AG04449 (cell line): Measurements from ENCODE around the gene ORM2.
"Not testable (repeated sequence)": the region's sequence is repeated elsewhere in the genome, so short reads cannot be mapped to it uniquely, and the experiment has no call there.

Experiments
- CTCF ChIA-PET: fragments of 350-600 bp; formaldehyde crosslinking; extraction: SDS; loops from one replicate; lab custom pipeline; 2021; ENCODE audit warnings: antibody characterized with exemption; lab: Yijun Ruan, JAX
- POLR2A ChIA-PET: fragments of 400-600, 350-600 bp; formaldehyde crosslinking; extraction: SDS; loops from one replicate; lab custom pipeline; 2020; ENCODE audit warnings: antibody characterized with exemption, inconsistent platforms; lab: Yijun Ruan, JAX
- DNase-seq: peaks from one replicate; pipeline ENCODE4 v3.0.0-alpha.2; 2010; ENCODE audit warnings: low read depth, low spot score
- H3K4me3 ChIP-seq: 2 replicates; pipeline ENCODE4 v1.5.1; 2011; ENCODE audit warnings: low read depth, mild to moderate bottlenecking, control low read depth, low read length
- TF ChIP-seq, protein P1 (sequence below): IDR thresholded peaks from one replicate; pipeline ENCODE4 v1.5.1; 2011; ENCODE audit warnings: mild to moderate bottlenecking, moderate library complexity, low read length, control low read depth, inconsistent platforms; ENCODE audit not compliant: insufficient read depth; ENCODE audit errors: missing control alignments

The ORM2 gene

DNA sequence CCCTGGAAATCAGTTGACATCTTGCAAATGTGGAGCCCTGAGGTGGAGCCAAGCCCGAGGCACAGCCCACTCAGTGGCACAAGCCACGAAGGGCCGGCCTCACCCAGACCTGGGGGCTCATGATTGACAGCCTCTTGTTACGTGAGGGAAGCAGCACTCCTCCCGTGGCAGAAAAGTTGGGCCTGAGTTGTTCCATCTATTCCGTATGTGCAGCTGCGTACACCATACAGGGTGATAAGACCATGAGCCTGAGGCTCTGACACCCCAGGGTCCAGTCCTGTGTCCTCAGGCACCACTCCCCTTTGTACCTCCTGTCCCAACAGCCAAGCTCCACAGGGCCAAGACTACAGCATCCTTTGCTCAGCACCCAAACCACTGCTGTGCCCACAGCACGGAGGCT, 1.9 kb upstream of the ORM2 start:
- CTCF ChIA-PET: no interaction called here
- DNase-seq: no peak
- no peak overlapping the region for H3K4me3 ChIP-seq
- TF ChIP-seq, protein P1, sequence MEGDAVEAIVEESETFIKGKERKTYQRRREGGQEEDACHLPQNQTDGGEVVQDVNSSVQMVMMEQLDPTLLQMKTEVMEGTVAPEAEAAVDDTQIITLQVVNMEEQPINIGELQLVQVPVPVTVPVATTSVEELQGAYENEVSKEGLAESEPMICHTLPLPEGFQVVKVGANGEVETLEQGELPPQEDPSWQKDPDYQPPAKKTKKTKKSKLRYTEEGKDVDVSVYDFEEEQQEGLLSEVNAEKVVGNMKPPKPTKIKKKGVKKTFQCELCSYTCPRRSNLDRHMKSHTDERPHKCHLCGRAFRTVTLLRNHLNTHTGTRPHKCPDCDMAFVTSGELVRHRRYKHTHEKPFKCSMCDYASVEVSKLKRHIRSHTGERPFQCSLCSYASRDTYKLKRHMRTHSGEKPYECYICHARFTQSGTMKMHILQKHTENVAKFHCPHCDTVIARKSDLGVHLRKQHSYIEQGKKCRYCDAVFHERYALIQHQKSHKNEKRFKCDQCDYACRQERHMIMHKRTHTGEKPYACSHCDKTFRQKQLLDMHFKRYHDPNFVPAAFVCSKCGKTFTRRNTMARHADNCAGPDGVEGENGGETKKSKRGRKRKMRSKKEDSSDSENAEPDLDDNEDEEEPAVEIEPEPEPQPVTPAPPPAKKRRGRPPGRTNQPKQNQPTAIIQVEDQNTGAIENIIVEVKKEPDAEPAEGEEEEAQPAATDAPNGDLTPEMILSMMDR: no peak
- POLR2A ChIA-PET: interaction anchor here (0.5 kb wide), 1 partner anchor 50 kb away, joined by 4 read pairs; no protein-coding TSS in a partner anchor

DNA sequence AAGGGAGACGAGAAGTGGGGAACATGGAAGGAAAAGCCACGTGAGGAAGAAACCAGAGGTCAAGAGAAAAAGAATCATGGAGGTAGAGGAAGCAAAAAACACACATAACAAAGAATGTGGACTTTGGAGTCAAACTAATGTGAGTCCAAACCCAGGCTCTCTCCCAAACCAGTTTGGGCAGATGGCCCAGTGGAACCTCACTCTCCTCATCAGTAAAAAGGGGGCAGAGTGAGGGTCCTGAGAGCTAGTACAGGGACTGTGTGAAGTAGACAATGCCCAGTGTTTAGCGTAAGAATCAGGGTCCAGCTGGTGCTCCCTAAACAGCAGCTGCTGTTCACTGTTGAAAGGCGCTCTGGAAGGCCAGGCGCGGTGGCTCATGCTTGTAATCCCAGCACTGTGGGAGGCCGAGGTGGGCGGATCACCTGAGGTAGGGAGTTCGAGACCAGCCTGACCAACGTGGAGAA, 1.3 kb upstream of the ORM2 start:
- POLR2A ChIA-PET: interaction anchor here (0.5 kb wide), 1 partner anchor 51 kb away, joined by 4 read pairs; no protein-coding TSS in a partner anchor
- CTCF ChIA-PET, DNase-seq, H3K4me3 ChIP-seq: not testable (repeated sequence)

DNA sequence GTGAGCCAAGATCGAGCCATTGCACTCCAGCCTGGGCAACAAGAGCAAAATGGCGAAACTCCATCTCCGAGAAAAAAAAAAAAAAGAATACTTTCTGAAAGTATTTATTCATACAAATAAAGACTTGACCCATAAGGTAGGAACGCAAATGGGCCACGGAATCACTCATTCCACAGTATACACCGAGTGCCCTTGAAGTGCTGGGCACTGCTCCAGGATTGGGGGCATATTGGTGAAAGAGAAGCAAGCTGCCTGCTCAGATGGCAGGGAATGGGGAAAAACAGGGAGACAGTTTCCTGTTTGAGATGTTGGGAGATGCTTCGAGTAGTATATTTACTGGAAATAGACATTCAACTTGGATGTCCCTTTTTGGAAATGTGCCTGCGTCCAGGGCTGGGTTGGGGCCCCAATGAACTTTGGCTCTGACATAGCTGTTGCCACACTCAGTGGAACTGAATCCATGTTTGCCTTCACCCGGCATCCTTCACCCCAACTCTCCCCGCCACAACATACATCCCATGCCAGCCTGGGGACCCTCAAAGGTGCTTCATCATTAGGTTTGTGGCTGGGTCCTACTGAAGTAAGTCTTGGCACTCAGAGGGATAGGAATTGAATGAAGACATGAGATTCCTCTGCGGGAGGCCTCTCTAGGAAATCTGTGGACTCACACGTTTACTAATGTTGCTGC, 588 bp upstream of the ORM2 start:
- H3K4me3 ChIP-seq, DNase-seq, POLR2A ChIA-PET, CTCF ChIA-PET: not testable (repeated sequence)

DNA sequence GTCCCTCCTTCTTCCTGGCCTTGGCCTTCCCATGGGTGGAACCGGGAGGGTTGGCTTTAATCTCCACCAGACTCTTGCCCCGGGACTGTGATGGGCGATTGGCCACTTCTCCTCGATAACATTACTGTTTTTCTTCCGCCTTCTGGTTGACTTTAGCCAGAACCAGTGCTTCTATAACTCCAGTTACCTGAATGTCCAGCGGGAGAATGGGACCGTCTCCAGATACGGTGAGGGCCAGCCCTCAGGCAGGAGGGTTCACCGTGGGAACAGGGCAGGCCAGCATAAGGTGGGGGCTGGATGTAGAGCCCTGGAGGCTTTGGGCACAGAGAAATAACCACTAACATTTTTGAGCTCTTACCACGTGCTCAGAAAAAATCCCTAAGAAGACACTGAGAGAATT, 967 bp downstream of the ORM2 start:
- POLR2A ChIA-PET: no interaction called here

DNA sequence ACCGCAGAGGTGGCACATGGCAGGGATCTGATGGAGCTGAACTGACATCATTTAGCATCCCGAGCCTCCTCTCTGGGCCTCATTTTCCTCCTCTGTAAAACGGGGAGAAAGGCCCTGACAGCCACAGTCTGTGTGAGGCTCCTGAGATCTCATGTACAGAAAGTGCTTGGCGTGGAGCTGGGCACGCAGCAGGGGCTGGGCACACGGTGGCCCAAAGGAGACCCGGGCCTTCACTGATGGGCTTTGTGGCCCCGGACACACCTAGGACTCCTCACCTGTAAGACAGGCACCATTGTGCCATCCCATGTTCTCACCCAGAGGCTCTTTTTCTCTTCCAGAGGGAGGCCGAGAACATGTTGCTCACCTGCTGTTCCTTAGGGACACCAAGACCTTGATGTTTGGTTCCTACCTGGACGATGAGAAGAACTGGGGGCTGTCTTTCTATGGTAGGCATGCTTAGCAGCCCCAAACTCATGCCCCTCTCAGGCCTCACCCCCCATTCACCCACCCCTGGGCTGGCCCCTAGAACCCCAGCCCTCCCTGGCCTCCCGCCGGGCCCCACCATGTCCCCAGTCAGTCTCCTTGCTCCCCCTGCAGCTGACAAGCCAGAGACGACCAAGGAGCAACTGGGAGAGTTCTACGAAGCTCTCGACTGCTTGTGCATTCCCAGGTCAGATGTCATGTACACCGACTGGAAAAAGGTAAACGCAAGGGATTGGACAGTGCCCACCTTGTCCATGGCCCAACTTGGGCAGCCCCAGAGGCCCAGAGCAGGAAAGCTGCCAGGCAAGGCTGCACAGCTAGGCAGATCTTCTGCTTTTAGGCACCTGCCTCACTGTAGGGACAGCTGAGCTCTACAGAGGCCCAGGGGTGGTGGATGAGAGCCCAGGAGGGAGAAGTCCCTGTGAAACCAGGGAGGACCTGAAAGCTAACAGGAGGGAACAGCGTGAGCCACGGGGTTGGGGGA, 1.8 kb downstream of the ORM2 start:
- CTCF ChIA-PET, POLR2A ChIA-PET, H3K4me3 ChIP-seq, DNase-seq: not testable (repeated sequence)

More for the DNA sequence above, 967 bp downstream of the ORM2 start:
- DNase-seq: no peak
- CTCF ChIA-PET: no interaction called here
- no peak overlapping the region for H3K4me3 ChIP-seq
- TF ChIP-seq, protein P1: no peak

DNA sequence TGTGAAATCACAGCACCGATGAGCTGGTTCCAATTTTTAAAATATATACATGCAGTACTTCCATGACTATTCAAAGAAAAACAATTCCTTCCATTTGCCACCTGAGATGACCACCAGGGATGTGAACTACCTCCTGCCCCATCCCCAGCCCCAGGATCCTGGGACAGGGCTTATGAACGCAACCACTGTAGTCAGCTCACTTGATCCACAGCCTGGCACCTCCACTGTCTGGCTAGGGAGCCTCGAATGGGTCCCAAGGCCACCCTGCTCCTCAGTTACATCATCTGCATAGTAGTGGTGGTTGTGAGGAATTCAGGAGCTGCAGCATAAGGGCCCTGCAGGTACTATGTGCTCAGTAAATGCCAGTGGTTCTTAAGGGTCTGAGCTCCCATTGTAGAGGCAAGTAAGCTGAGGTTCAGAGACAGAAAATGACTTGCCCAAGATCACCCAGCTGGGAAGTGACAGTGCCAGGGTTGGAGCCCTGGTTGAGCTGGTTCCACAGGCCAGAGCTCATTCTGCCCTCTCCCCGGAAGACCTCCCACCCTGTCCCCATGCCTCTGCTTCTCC, 2.9 kb downstream of the ORM2 start:
- DNase-seq, H3K4me3 ChIP-seq, POLR2A ChIA-PET, CTCF ChIA-PET: not testable (repeated sequence)

DNA sequence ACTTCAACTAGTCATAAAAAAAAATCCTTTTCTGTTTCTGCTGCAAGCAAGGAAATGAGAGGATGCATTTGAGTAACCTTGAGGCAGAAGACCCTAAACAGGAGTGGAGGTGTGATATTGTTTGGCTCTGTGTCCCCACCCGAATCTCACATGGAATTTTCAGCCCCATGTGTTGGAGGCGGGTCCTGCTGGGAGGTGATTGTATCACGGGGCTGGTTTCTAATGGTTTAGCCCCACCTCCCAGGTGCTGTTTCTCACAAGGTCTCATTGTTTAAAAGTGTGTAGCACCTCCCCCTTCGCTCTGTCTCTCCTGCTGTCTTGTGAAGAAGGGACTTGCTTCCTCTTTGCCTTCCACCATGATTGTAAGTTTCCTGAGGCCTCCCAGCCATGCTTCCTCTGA, 4.0 kb downstream of the ORM2 start:
- DNase-seq, POLR2A ChIA-PET, H3K4me3 ChIP-seq: not testable (repeated sequence)
- CTCF ChIA-PET: interaction anchor here (1.2 kb wide), 1 partner anchor 10 kb away, joined by 3 read pairs; no protein-coding TSS in a partner anchor

DNA sequence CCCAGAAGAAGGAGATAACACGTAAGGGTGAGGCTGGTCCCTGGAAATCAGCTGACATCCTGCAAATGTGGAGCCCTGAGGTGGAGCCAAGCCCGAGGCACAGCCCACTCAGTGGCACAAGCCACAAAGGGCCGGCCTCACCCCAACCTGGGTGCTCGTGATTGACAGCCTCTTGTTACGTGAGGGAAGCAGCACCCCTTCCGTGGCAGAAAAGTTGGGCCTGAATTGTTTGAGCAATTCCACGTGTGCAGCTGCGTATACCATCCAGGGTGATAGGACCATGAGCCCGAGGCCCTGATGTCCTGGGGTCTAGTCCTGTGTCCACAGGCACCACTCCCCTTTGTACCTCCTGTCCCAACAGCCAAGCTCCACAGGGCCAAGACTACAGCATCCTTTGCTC, 4.8 kb downstream of the ORM2 start:
- ChIA-PET POLR2A (no interaction called here), CTCF (interaction anchor here (1.2 kb wide), 1 partner anchor 9 kb away, joined by 3 read pairs; no protein-coding TSS in a partner anchor)
- TF ChIP-seq, protein P1: no peak
- no peak for DNase-seq
- H3K4me3 ChIP-seq: no peak overlapping the region
